ENCODE data around the gene FAM153A.
"Not testable (repeated sequence)": the region's sequence is repeated elsewhere in the genome, so short reads cannot be mapped to it uniquely, and the experiment has no call there.

The FAM153A gene

GRCh38 chr5:177782792-177783633 lies at the start of gene FAM153A:
Gene FAM153A, minus strand, starts transcription at chr5:177782899.
- not testable (repeated sequence) for DNase-seq

- DNase-seq = not testable (repeated sequence)
These were observed 49.6 kb upstream of the FAM153A start for GRCh38 chr5:177832287-177832686.

- DNase-seq = not testable (repeated sequence)
These were observed 43.4 kb upstream of the FAM153A start for GRCh38 chr5:177826073-177826472.

GRCh38 chr5:177824776-177825175 lies 42.1 kb upstream of the FAM153A start:
- not testable (repeated sequence) for DNase-seq

GRCh38 chr5:177822489-177822888 lies 39.8 kb upstream of the FAM153A start:
- not testable (repeated sequence) for DNase-seq

GRCh38 chr5:177819664-177820063 lies 37.0 kb upstream of the FAM153A start:
- DNase-seq = not testable (repeated sequence)

- DNase-seq = not testable (repeated sequence)
These were observed 30.2 kb upstream of the FAM153A start for GRCh38 chr5:177812814-177813425.

GRCh38 chr5:177812160-177812743 lies 29.6 kb upstream of the FAM153A start:
- not testable (repeated sequence) for DNase-seq

GRCh38 chr5:177809209-177809913 lies 26.7 kb upstream of the FAM153A start:
- DNase-seq = not testable (repeated sequence)

GRCh38 chr5:177808420-177808819 lies 25.7 kb upstream of the FAM153A start:
- not testable (repeated sequence) for DNase-seq

GRCh38 chr5:177807265-177807664 lies 24.6 kb upstream of the FAM153A start:
- not testable (repeated sequence) for DNase-seq

- not testable (repeated sequence) for DNase-seq
These were observed 18.7 kb upstream of the FAM153A start for GRCh38 chr5:177801427-177801826.

GRCh38 chr5:177798237-177798840 lies 15.6 kb upstream of the FAM153A start:
- not testable (repeated sequence) for DNase-seq

- DNase-seq = not testable (repeated sequence)
These were observed 10.6 kb upstream of the FAM153A start for GRCh38 chr5:177793272-177793671.

GRCh38 chr5:177791649-177792048 lies 8.9 kb upstream of the FAM153A start:
- DNase-seq = not testable (repeated sequence)

GRCh38 chr5:177782169-177782568 lies 530 bp downstream of the FAM153A start:
- DNase-seq = not testable (repeated sequence)

GRCh38 chr5:177771206-177771605 lies 11.5 kb downstream of the FAM153A start:
- DNase-seq = not testable (repeated sequence)

GRCh38 chr5:177770646-177771045 lies 12.1 kb downstream of the FAM153A start:
- DNase-seq = not testable (repeated sequence)

- not testable (repeated sequence) for DNase-seq
These were observed 18.8 kb downstream of the FAM153A start for GRCh38 chr5:177763737-177764508.

GRCh38 chr5:177760954-177761353 lies 21.7 kb downstream of the FAM153A start:
- not testable (repeated sequence) for DNase-seq

GRCh38 chr5:177747354-177747753 lies 35.3 kb downstream of the FAM153A start:
- DNase-seq = not testable (repeated sequence)

GRCh38 chr5:177724858-177725257 lies 57.8 kb downstream of the FAM153A start:
- not testable (repeated sequence) for DNase-seq

Measured in right forelimb (tissue), 1 donor.